ENCODE data around the gene MAPKAP1.

- TF ChIP-seq SUZ12 (IDR thresholded peaks at IDR 0.05; ENCODE audit: extremely low read depth, insufficient read depth, insufficient read length) (no peak), ZNF274 (IDR thresholded peaks at IDR 0.05; ENCODE audit: low read depth, low read length) (no peak)
Observed at GRCh38 chr9:125644819-125645507, 62.0 kb downstream of the MAPKAP1 start.
